Stimulated activated CD8-positive, alpha-beta memory T cell treated with anti-CD3 and anti-CD28 coated beads, Interleukin-12 subunit alpha, Interleukin-12 subunit beta, amount 100 ng/mL, for 4 hours (primary cell): Measurements from ENCODE around the gene TMEM154.

Experiments
- DNase-seq: peaks from one replicate; pipeline ENCODE4 v3.0.0-alpha.2; 2020; ENCODE audit warnings: low read depth

Gene TMEM154

GRCh38 chr4:152629908-152630307 lies 49.9 kb downstream of the TMEM154 start:
- DNase-seq, result no peak

GRCh38 chr4:152628128-152628527 lies 51.7 kb downstream of the TMEM154 start:
- no peak for DNase-seq

- no peak for DNase-seq
These were observed 53.0 kb downstream of the TMEM154 start for GRCh38 chr4:152626790-152627189.

- DNase-seq, result no peak
These were observed 58.9 kb downstream of the TMEM154 start for GRCh38 chr4:152620915-152621314.

- DNase-seq, result no peak
These were observed 59.6 kb downstream of the TMEM154 start for GRCh38 chr4:152620218-152620617.

GRCh38 chr4:152619556-152619955 lies 60.2 kb downstream of the TMEM154 start:
- DNase-seq, result no peak

GRCh38 chr4:152618971-152619370 lies 60.8 kb downstream of the TMEM154 start:
- DNase-seq, result no peak

GRCh38 chr4:152616804-152617203 lies 63.0 kb downstream of the TMEM154 start:
- no peak for DNase-seq

GRCh38 chr4:152613841-152614721 lies 65.7 kb downstream of the TMEM154 start:
- no peak for DNase-seq

GRCh38 chr4:152613351-152613750 lies 66.4 kb downstream of the TMEM154 start:
- DNase-seq, result no peak

- DNase-seq, result no peak
These were observed 69.7 kb downstream of the TMEM154 start for GRCh38 chr4:152610131-152610530.

- no peak for DNase-seq
These were observed 70.3 kb downstream of the TMEM154 start for GRCh38 chr4:152609481-152609880.

- no peak for DNase-seq
These were observed 72.6 kb downstream of the TMEM154 start for GRCh38 chr4:152607178-152607577.

- no peak for DNase-seq
These were observed 73.0 kb downstream of the TMEM154 start for GRCh38 chr4:152606753-152607152.

GRCh38 chr4:152605641-152606335 lies 74.0 kb downstream of the TMEM154 start:
- DNase-seq, result no peak

- DNase-seq, result no peak
These were observed 74.8 kb downstream of the TMEM154 start for GRCh38 chr4:152605031-152605430.

GRCh38 chr4:152601156-152601555 lies 78.6 kb downstream of the TMEM154 start:
- no peak for DNase-seq

- no peak for DNase-seq
These were observed 80.2 kb downstream of the TMEM154 start for GRCh38 chr4:152599636-152600035.

- no peak for DNase-seq
These were observed 80.7 kb downstream of the TMEM154 start for GRCh38 chr4:152599095-152599494.

- DNase-seq, result no peak
These were observed 81.3 kb downstream of the TMEM154 start for GRCh38 chr4:152598454-152598853.

GRCh38 chr4:152594978-152595925 lies 84.5 kb downstream of the TMEM154 start:
- DNase-seq, result no peak

- no peak for DNase-seq
These were observed 85.7 kb downstream of the TMEM154 start for GRCh38 chr4:152594057-152594456.
